Activated naive CD8-positive, alpha-beta T cell (primary cell): ENCODE results near the gene MYH10.

Experiments
- H3K27ac Mint-ChIP-seq: one replicate; pipeline ENCODE4 v1.8.0; 2021; ENCODE audit warnings: mixed read lengths
- H3K27me3 Mint-ChIP-seq: one replicate; pipeline ENCODE4 v1.8.0; 2021; ENCODE audit warnings: mixed read lengths
- H3K36me3 Mint-ChIP-seq: one replicate; pipeline ENCODE4 v1.8.0; 2021; ENCODE audit warnings: mixed read lengths
- H3K4me1 Mint-ChIP-seq: one replicate; pipeline ENCODE4 v1.8.0; 2021; ENCODE audit warnings: low read depth, mixed read lengths
- H3K4me3 Mint-ChIP-seq: one replicate; pipeline ENCODE4 v1.8.0; 2021; ENCODE audit warnings: mild to moderate bottlenecking, mixed read lengths
- H3K9me3 Mint-ChIP-seq: one replicate; pipeline ENCODE4 v1.8.0; 2021; ENCODE audit warnings: low read depth, mixed read lengths

MYH10 gene

GRCh38 chr17:8436844-8437171, 193.7 kb downstream of the MYH10 start:
- Mint-ChIP-seq H3K36me3 (peaks cover 8% of the 10 kb centered on the region), H3K4me1 (peaks cover 49% of the 10 kb centered on the region), H3K27ac (peak overlapping the region; percentile 97)

GRCh38 chr17:8436169-8436843, 194.2 kb downstream of the MYH10 start:
- Mint-ChIP-seq H3K36me3 (peaks cover 8% of the 10 kb centered on the region), H3K27me3 (no peaks in the 10 kb centered on the region), H3K27ac (peak overlapping the region; percentile 97), H3K9me3 (no peaks in the 10 kb centered on the region), H3K4me3 (peak overlapping the region; percentile 99), H3K4me1 (peaks cover 44% of the 10 kb centered on the region)

More at GRCh38 chr17:8436844-8437171, 193.7 kb downstream of the MYH10 start:
- Mint-ChIP-seq H3K4me3 (peak overlapping the region; percentile 99), H3K9me3 (no peaks in the 10 kb centered on the region), H3K27me3 (no peaks in the 10 kb centered on the region)

- Mint-ChIP-seq H3K9me3 (no peaks in the 10 kb centered on the region), H3K4me1 (peaks cover 37% of the 10 kb centered on the region), H3K27ac (peak within 1 kb of the TSS; percentile 97), H3K27me3 (no peaks in the 10 kb centered on the region), H3K4me3 (peak within 1 kb of the TSS; percentile 99), H3K36me3 (peaks cover 8% of the 10 kb centered on the region)
Measured at GRCh38 chr17:8435245-8436168, 195.0 kb downstream of the MYH10 start, which contains the start of gene NDEL1. TSS of gene NDEL1 (plus strand) at chr17:8435884. CDS start at chr17:8444272, 8,388 bp downstream.

GRCh38 chr17:8430966-8431365, 199.6 kb downstream of the MYH10 start:
- Mint-ChIP-seq H3K27me3 (no peaks in the 10 kb centered on the region), H3K4me1 (peaks cover 3% of the 10 kb centered on the region), H3K4me3 (no peak overlapping the region), H3K9me3 (no peaks in the 10 kb centered on the region), H3K27ac (no peak overlapping the region), H3K36me3 (no peaks in the 10 kb centered on the region)

- no peak overlapping the region for H3K27ac Mint-ChIP-seq
- H3K4me3 Mint-ChIP-seq: no peak overlapping the region
- H3K9me3 Mint-ChIP-seq: no peaks in the 10 kb centered on the region
- H3K36me3 Mint-ChIP-seq: no peaks in the 10 kb centered on the region
- H3K4me1 Mint-ChIP-seq: no peaks in the 10 kb centered on the region
- peaks cover 8% of the 10 kb centered on the region for H3K27me3 Mint-ChIP-seq
Measured at GRCh38 chr17:8426802-8427201, 203.7 kb downstream of the MYH10 start.

GRCh38 chr17:8426094-8426720, 204.3 kb downstream of the MYH10 start:
- no peak overlapping the region for H3K4me3 Mint-ChIP-seq
- no peaks in the 10 kb centered on the region for H3K9me3 Mint-ChIP-seq
- no peaks in the 10 kb centered on the region for H3K4me1 Mint-ChIP-seq
- no peaks in the 10 kb centered on the region for H3K36me3 Mint-ChIP-seq
- H3K27me3 Mint-ChIP-seq: peaks cover 8% of the 10 kb centered on the region
- H3K27ac Mint-ChIP-seq: no peak overlapping the region
